ENCODE results near the gene XAF1.
A peak's percentile ranks its signal among the peaks of the same experiment; 100 is the strongest.
"Not testable (repeated sequence)": the region's sequence is repeated elsewhere in the genome, so short reads cannot be mapped to it uniquely, and the experiment has no call there.

The XAF1 gene, protein sequence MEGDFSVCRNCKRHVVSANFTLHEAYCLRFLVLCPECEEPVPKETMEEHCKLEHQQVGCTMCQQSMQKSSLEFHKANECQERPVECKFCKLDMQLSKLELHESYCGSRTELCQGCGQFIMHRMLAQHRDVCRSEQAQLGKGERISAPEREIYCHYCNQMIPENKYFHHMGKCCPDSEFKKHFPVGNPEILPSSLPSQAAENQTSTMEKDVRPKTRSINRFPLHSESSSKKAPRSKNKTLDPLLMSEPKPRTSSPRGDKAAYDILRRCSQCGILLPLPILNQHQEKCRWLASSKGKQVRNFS

DNA sequence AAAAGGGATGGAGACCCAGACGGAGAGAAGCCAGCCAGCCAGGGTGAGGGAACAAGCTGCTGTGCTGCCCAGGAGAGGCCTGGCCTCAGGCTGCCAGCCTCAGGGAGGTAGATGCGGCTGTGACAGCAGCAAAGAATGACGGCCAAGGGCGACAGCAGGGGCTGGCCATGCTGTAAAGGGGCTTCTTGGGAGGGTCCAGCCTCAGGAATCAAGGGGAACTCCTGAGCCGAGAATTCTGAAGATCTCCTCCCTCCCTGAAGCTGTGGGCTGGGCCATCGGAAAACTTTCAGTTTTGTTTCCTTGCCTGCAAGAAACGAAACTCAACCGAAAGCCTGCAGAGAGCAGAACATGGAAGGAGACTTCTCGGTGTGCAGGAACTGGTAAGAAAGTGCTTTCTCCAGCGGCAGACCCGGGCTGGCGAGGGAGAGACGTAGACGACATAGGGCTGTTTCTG, at the start of gene XAF1:
TSS of gene XAF1 (plus strand) at position 316 of the 454 bp plus-strand sequence. CDS start at position 349, 33 bp downstream.
- DNase-seq (ENCODE audit: low read depth in 2 of 2), result no peak

GRCh38 chr17:6706499-6706898, 49.3 kb upstream of the XAF1 start:
- no peak for DNase-seq (ENCODE audit: low read depth in 2 of 2)

DNA sequence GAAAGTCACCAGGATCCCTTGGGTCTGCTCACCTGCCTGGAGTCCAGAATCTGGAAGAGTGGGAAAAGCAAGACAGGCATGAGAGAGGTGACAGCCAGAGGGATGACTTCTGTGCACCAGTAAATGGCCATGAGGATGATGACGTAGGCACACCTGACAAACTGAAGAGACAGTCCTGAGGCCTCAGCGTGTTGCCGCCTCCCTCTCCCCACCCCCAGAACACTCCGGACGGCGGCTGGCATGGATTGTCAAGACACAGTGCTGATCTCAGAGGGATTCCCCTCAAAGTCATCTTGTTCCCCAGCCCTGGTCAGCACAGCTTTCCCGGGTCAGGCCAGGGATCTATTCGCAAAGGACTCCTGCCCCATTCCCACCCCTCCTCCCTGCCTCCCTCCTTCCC, 48.9 kb upstream of the XAF1 start:
- DNase-seq (ENCODE audit: low read depth in 2 of 2), result no peak

DNA sequence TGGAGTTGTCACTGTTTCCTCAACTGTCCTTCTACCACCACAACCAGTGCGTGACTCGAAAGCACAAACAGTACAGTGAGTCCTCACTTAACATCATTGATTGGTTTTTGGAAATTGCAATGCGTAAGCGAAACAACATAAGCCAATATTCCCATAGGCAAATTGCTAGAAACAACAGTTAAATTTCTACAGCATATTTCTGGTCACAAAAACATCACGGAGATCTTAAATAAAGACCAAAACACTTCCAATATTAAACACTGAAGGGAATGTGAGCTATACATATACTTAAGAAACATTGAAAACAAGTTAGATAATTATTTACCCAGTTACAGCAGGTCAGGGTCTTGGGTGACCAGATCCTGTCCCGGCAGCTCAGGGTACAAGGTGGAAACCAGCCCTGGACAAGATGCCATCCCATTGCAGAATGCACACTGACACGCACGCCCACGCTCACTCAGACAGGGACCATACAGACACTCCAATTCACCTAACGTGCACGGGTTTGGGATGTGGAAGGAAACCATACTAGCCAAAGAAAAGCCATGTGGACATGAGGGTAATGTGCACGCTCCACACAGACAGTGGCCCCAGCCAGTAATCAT, 47.4 kb upstream of the XAF1 start:
- no peak for DNase-seq (ENCODE audit: low read depth in 2 of 2)

DNA sequence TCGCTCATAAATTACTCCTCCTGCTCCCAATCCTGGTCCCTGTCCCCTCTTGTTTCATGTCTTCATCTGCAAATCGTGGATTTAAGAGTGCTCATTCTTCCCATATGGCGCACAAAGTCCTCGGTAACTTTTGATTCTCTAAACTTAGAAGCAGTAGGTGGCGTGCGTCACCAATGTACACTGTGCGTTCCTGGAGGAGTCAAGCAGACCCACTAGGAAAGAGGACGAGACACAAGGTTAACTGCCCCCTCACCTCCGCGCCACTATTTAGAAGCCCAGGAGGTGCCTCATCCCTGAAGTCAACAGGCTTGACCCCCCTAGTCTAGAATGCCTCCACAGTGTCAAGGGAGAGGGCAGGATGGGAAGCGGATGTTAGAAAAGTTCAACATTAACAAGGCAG, 45.5 kb upstream of the XAF1 start:
- DNase-seq (ENCODE audit: low read depth in 2 of 2), result no peak

GRCh38 chr17:6711081-6711674, 44.7 kb upstream of the XAF1 start:
- no peak for DNase-seq (ENCODE audit: low read depth in 2 of 2)

- no peak for DNase-seq (ENCODE audit: low read depth in 2 of 2)
Measured at GRCh38 chr17:6711681-6712057, 44.2 kb upstream of the XAF1 start.

DNA sequence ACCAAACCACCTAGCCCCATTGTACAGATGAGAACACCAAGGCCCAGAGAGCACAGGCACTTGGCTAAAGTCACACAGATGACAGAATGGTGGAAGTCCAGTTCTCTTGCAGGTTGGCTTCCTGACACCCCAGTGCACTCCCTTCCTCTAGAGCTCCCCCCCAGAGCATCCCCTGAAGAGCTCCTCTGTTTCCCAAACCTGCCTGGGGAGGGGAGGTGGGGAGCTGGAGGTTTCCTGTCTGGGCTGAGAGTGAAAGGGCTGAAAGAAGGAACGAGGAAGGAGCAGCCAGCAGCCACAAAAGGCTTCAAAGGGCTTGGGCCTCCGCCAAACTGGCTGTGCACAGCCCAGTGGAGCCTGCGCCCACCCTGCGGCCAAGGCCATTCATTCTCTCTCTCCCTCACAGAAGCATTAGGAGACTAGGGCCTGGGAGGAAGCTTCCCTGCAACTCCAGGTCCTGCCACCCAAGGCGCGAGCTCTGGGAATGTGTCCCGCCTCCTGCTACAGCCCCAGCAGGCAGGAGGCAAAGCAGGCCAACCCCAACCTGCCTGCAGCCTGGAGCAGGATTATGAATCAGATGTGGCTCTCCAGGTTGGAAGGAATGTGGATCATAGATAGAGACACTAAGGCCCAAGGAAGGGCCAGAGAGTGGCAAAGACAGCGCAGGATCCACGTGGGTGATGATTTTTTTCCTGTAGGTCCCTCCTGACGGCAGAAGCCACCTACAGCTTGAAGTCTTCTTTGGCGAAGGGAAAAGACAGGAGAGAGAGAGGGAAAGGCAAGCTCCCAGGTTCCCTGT, 43.6 kb upstream of the XAF1 start:
- DNase-seq (ENCODE audit: low read depth in 2 of 2), result no peak

DNA sequence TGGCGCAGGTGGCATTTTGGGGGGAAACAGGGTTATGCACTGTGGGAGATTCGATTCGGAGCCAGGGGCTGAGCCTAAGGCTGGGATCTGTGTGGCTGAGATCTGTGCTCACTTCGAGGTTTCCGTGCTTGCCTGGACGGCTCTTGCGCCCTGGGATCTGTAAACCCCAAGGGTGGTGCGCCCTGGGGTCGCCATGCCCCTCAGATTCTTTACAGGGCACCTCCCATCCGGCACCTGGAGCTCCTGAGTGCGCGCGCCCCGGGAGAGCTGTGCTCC, 43.1 kb upstream of the XAF1 start:
- DNase-seq (ENCODE audit: low read depth in 2 of 2), result no peak

- DNase-seq (ENCODE audit: low read depth in 2 of 2), result no peak
Measured at GRCh38 chr17:6713130-6713917, 42.5 kb upstream of the XAF1 start, which contains the start of gene SLC13A5. SLC13A5 (minus strand) TSS chr17:6713369; CDS start chr17:6713333, 36 bp downstream.

GRCh38 chr17:6713918-6714271, 42.0 kb upstream of the XAF1 start:
- no peak for DNase-seq (ENCODE audit: low read depth in 2 of 2)

- no peak for DNase-seq (ENCODE audit: low read depth in 2 of 2)
Measured at GRCh38 chr17:6714315-6714874, 41.5 kb upstream of the XAF1 start.

DNA sequence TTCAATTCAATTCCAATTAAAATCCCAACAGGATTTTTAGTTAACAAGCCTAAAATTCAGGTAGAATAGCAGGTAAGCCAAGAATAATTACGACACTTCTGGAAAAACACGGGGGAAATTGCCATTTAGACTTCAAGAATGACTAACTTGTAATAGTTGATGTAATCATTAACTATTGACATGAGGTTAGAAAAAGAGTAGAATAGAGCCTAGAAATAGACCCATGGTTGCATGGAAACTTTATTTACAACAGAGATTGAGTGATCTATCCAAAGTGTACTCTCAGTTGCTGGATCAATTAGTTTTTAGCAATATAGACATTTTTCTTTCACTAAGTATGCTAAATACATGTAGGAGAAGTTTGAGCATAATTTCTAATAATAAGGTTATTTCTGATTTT, 39.1 kb upstream of the XAF1 start:
- DNase-seq (ENCODE audit: low read depth in 2 of 2), result no peak

GRCh38 chr17:6721744-6722143, 34.1 kb upstream of the XAF1 start:
- no peak for DNase-seq (ENCODE audit: low read depth in 2 of 2)

GRCh38 chr17:6724009-6724408, 31.8 kb upstream of the XAF1 start:
- no peak for DNase-seq (ENCODE audit: low read depth in 2 of 2)

DNA sequence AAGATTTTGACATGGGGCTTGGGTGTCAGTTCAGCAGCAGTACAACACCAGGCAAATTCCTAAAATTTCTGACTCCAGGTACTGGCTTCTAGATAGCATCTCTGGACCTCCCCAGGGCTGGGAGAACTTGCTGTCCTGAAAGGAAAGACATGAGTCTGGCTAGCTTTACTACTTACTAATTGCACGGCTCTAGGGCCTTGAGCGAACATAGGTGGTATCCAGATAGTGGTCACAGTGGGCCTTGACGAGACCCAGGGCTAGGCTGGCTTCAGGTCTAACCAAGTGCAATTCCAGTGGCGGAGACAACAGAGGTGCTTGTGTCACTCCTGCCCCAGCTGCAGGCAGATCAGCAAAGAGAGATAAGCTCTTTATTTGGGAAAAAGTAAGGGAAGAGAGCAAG, 26.3 kb upstream of the XAF1 start:
- no peak for DNase-seq (ENCODE audit: low read depth in 2 of 2)

DNA sequence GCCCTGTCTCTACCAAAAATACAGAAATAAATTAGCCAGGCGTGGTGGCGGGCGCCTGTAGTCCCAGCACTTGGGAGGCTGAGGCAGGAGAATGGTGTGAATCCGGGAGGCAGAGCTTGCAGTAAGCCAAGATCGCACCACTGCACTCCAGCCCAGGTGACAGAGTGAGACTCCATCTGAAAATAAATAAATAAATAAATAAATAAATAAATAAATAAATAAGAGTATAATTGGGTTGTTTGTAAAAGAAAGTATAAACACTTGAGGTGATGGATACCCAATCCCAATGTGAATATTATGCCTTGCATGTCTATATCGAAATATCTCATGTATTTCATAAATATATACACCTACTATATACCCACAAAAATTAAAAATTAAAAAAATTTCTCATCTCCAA, 9.2 kb upstream of the XAF1 start:
- DNase-seq (ENCODE audit: low read depth in 2 of 2), result not testable (repeated sequence)

DNA sequence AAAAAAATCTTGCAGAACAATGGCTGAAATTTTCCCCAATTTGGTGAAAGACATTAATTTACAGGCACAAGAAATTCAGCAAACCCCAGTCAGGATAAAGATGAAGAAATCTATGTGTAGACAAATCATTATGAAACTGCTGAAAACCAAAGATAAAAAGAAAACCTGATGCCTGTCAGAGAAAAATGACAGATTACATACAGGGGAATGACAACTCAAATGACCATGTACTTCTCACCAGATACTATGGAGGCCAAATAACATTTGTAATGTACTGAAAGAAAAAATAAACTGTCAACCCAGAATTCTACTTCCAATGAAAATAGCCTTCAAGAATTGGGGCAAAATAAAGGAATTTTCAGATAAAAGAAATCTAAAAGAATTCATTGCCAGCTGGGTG, 7.2 kb upstream of the XAF1 start:
- DNase-seq (ENCODE audit: low read depth in 2 of 2), result no peak

GRCh38 chr17:6749519-6749918, 6.3 kb upstream of the XAF1 start:
- DNase-seq (ENCODE audit: low read depth in 2 of 2), result peak in 1 of 2 experiments; percentile 9

GRCh38 chr17:6752068-6752909, 3.6 kb upstream of the XAF1 start:
- peak; percentile 99 for DNase-seq (ENCODE audit: low read depth in 2 of 2)

Measured in fibroblast of skin of left biceps (primary cell).